Muscle of leg (tissue), 11 donors: ENCODE measurements around the gene ITPK1. TPM values are rescaled to one million over a fixed set of nuclear protein-coding genes. Genes with fewer than 3 reads are reported as not detected.

Experiments
- DNase-seq: peaks from one replicate; pipeline ENCODE4 v3.0.0; 2013
- H3K27ac ChIP-seq: one replicate; pipeline ENCODE4 v1.5.1; 2013; ENCODE audit warnings: mild to moderate bottlenecking, low read length, control low read depth
- H3K27me3 ChIP-seq: one replicate; pipeline ENCODE4 v1.6.1; 2013; ENCODE audit warnings: low read length; ENCODE audit not compliant: control insufficient read depth, insufficient read depth
- H3K36me3 ChIP-seq: one replicate; pipeline ENCODE4 v1.6.1; 2013; ENCODE audit warnings: low read length; ENCODE audit not compliant: control insufficient read depth, insufficient read depth
- H3K4me1 ChIP-seq: one replicate; pipeline ENCODE4 v1.6.1; 2013; ENCODE audit warnings: low read length; ENCODE audit not compliant: control insufficient read depth, insufficient read depth
- H3K4me3 ChIP-seq: one replicate; pipeline ENCODE4 v1.5.1; 2013; ENCODE audit warnings: low read length, control low read depth
- H3K9me3 ChIP-seq: replicated peaks from 2 replicates; pipeline ENCODE4 v1.6.1; 2013; ENCODE audit warnings: low read depth, low read length; ENCODE audit not compliant: control insufficient read depth
- WGBS: methylation state at CpG from one replicate; pipeline ENCODE4 v1.1.5; 2013; ENCODE audit warnings: missing lambda C conversion rate; ENCODE audit not compliant: insufficient coverage; 5-methylcytosine and 5-hydroxymethylcytosine counted together
- polyA plus RNA-seq, 8 donors: library from polyadenylated mRNA; unstranded; fragments of 120-200 nt; gene quantifications; one replicate each; pipeline versions ENCODE4 v1.2.1 to v1.2.3, GENCODE V29; 2013; ENCODE audit warnings: inconsistent platforms in 1 of 8, low replicate concordance in 1 of 8; ENCODE audit not compliant: insufficient read length in 8 of 8, insufficient read depth in 1 of 8
- total RNA-seq: library from RNA; stranded (reverse); fragments of 120-200 nt; gene quantifications from one replicate; pipeline ENCODE4 v1.2.4, GENCODE V29; 2013

Gene ITPK1
- total and polyA plus RNA-seq, 9 donors = 10.0 to 25.7 (median 17.5) TPM

- no peak overlapping the region for H3K27ac ChIP-seq
- peaks cover 62% of the 10 kb centered on the region for H3K4me1 ChIP-seq
- no peak overlapping the region for H3K4me3 ChIP-seq
- WGBS = 50% methylated on average over 1 of the region's 3 CpGs
- no peaks in the 10 kb centered on the region for H3K27me3 ChIP-seq
- no peaks in the 10 kb centered on the region for H3K36me3 ChIP-seq
- no peaks in the 10 kb centered on the region for H3K9me3 ChIP-seq
- DNase-seq = no peak
Observed at GRCh38 chr14:93085911-93086310, 29.8 kb downstream of the ITPK1 start.

- H3K4me1 ChIP-seq = peaks cover 55% of the 10 kb centered on the region
- no peak for DNase-seq
- no peaks in the 10 kb centered on the region for H3K36me3 ChIP-seq
- H3K27me3 ChIP-seq = no peaks in the 10 kb centered on the region
- H3K27ac ChIP-seq = no peak overlapping the region
- no peaks in the 10 kb centered on the region for H3K9me3 ChIP-seq
- 84% methylated on average over 8 of the region's 21 CpGs for WGBS
- H3K4me3 ChIP-seq = no peak overlapping the region
Observed at GRCh38 chr14:93084866-93085857, 30.6 kb downstream of the ITPK1 start.

DNA sequence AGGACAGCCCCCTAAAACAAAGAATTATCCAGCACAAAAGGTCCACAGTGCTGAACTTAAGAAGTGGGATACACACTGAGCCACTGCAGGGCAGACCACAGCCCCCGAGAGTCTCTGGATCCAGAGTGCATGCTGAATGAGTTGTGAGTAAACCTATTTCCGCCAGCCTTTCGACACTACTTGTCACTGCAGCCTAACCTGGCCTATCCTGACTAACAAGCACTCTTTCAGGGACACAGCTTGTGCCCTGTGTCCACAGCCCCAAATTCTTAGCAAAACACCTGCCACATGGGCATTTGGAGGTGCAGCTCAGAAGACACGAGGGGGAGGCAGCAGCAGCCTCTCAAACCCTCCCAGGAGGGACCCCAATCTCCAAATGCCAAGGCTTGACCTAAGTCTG lies 31.3 kb downstream of the ITPK1 start:
- Histone ChIP-seq H3K9me3 (no peaks in the 10 kb centered on the region), H3K27ac (no peak overlapping the region), H3K4me3 (no peak overlapping the region), H3K4me1 (peaks cover 48% of the 10 kb centered on the region), H3K27me3 (no peaks in the 10 kb centered on the region), H3K36me3 (no peaks in the 10 kb centered on the region)
- WGBS = 89% methylated on average over 3 of the region's 4 CpGs
- DNase-seq = no peak

DNA sequence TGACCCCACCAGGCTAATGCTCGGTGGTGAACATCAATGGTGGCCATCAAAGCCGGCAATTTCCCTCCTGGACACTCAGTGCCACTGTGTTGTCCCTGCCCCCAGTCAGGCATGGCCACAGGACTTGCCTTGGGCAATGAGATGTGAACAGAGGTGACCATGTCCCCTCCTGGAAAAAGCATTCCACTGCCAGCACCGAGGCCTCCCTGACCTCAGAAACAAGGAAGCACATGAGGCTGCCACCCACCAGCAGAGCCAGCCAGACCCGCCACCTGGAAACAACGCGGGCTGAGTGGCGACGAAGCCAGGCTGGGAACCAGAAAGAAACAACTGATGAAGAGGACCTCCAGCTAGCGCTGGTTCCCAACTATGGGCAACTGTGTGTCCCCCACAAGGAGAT lies 31.8 kb downstream of the ITPK1 start:
- WGBS = 88% methylated on average over 9 of the region's 9 CpGs
- no peak overlapping the region for H3K27ac ChIP-seq
- H3K27me3 ChIP-seq = no peaks in the 10 kb centered on the region
- no peaks in the 10 kb centered on the region for H3K9me3 ChIP-seq
- no peak overlapping the region for H3K4me3 ChIP-seq
- H3K36me3 ChIP-seq = no peaks in the 10 kb centered on the region
- H3K4me1 ChIP-seq = peaks cover 48% of the 10 kb centered on the region
- DNase-seq = no peak

- no peaks in the 10 kb centered on the region for H3K36me3 ChIP-seq
- no peaks in the 10 kb centered on the region for H3K27me3 ChIP-seq
- no peak for DNase-seq
- peak overlapping the region; percentile 35 for H3K27ac ChIP-seq
- 73% methylated on average over 12 of the region's 12 CpGs for WGBS
- peaks cover 48% of the 10 kb centered on the region for H3K4me1 ChIP-seq
- H3K4me3 ChIP-seq = no peak overlapping the region
- no peaks in the 10 kb centered on the region for H3K9me3 ChIP-seq
Observed at GRCh38 chr14:93082576-93083001, 33.1 kb downstream of the ITPK1 start.

DNA sequence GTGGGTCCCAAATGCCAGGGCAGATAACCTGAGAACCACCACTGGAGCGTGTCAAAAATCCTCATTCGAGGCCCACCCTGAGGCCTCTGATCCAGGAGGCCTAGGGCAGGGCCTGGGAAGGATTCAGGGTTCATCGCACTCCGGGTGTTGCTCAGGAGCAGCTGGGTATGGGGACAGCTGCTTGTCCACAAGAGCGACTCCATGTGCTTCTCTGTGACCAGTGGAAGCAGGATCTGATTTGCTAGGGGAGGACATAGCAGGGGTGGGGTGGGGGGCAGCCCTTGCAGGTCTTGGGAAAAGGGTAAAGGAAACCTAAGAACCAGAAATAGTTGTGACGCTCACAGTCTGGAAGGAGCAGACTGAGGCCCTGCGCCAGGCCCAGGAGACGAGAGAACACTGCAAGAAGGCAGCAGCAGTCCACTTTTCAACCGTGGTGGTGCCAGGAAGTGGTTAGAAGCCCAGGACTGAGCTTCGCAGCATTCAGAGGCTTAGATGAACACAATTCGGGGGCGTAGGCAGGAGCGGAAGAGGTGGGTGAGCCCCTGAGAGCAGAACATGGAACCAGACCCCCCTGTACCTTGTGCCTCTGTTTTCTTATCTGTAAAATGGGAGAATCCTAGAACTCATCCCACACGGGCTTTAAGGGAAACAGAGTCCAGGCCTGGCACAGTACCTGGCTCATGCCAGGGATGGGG lies 33.7 kb downstream of the ITPK1 start:
- peaks cover 48% of the 10 kb centered on the region for H3K4me1 ChIP-seq
- no peaks in the 10 kb centered on the region for H3K27me3 ChIP-seq
- H3K4me3 ChIP-seq = no peak overlapping the region
- H3K27ac ChIP-seq = peak overlapping the region; percentile 43
- 74% methylated on average over 14 of the region's 14 CpGs for WGBS
- H3K36me3 ChIP-seq = no peaks in the 10 kb centered on the region
- H3K9me3 ChIP-seq = no peaks in the 10 kb centered on the region
- peak; percentile 57 for DNase-seq

GRCh38 chr14:93079865-93080403 lies 35.8 kb downstream of the ITPK1 start:
- Histone ChIP-seq H3K4me1 (peaks cover 39% of the 10 kb centered on the region), H3K27ac (no peak overlapping the region), H3K4me3 (no peak overlapping the region), H3K27me3 (no peaks in the 10 kb centered on the region), H3K36me3 (no peaks in the 10 kb centered on the region), H3K9me3 (no peaks in the 10 kb centered on the region)
- no peak for DNase-seq
- WGBS = 100% methylated on average over 1 of the region's 5 CpGs

DNA sequence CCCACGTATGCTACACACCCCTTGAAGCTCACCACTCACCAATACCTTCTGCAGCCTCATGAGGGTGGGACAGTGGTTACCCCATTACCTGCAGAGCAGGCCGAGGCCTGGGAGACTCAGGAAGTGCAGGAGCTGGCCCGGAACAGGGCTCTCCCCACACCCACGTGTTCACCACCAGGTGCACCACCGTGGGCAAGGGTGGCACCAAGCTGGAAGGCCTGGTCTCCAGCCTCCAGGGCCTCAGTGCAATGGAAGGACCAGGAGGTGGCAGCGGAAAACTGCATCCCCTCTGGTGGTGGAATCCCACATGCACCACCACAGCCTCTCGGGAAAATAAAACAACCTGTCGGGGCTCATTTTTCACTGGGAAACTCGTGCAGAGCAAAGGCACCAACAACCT lies 36.4 kb downstream of the ITPK1 start:
- Histone ChIP-seq H3K36me3 (no peaks in the 10 kb centered on the region), H3K4me1 (peaks cover 45% of the 10 kb centered on the region), H3K27ac (no peak overlapping the region), H3K4me3 (no peak overlapping the region), H3K9me3 (no peaks in the 10 kb centered on the region), H3K27me3 (no peaks in the 10 kb centered on the region)
- DNase-seq = no peak
- 39% methylated on average over 2 of the region's 9 CpGs for WGBS

GRCh38 chr14:93078870-93079269 lies 36.9 kb downstream of the ITPK1 start:
- WGBS = 44% methylated on average over 7 of the region's 9 CpGs
- Histone ChIP-seq H3K4me3 (no peak overlapping the region), H3K27me3 (no peaks in the 10 kb centered on the region), H3K27ac (peak overlapping the region; percentile 55), H3K4me1 (peaks cover 49% of the 10 kb centered on the region), H3K9me3 (no peaks in the 10 kb centered on the region), H3K36me3 (no peaks in the 10 kb centered on the region)
- peak; percentile 60 for DNase-seq

DNA sequence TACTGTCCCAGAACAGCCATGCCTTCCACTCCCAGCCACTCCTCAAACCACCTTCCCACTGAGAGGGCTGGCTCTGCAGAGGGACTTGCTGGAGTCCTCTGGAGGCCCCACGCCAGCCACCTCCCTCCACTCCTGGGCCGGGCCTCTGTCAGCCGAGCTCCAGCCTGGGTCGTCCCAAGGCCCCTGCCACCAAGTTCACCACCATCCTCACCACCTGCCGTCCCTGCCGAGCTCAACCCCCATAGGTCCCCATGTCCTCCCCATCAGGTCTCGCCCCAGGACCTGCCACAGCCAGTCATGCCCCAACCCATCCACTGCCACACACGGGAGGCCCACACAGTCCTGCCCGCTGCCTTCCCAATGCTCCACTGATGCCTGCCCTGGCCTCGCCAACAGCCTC lies 39.0 kb downstream of the ITPK1 start:
- WGBS = 92% methylated on average over 10 of the region's 10 CpGs
- H3K4me3 ChIP-seq = no peak overlapping the region
- H3K27me3 ChIP-seq = no peaks in the 10 kb centered on the region
- no peak overlapping the region for H3K27ac ChIP-seq
- no peaks in the 10 kb centered on the region for H3K9me3 ChIP-seq
- peaks cover 38% of the 10 kb centered on the region for H3K4me1 ChIP-seq
- DNase-seq = no peak
- no peaks in the 10 kb centered on the region for H3K36me3 ChIP-seq
